Thyroid gland (tissue), 4 donors: ENCODE measurements around the gene SMARCC2.

Experiments used
- CTCF ChIP-seq, 6 experiments: fragments of 200-600 bp in 3 of 6; fragments of 450-650 bp in 3 of 6; sonication (generic) in 3 of 6; IDR thresholded peaks; one replicate each; pipeline ENCODE4 v1.5.1; 2016 to 2019; ENCODE audit warnings: antibody characterized with exemption in 6 of 6, mild to moderate bottlenecking in 2 of 6, inconsistent platforms in 1 of 6, moderate library complexity in 1 of 6
- POLR2A ChIP-seq, 2 donors: fragments of 450-650 bp; IDR thresholded peaks; one replicate each; pipeline ENCODE4 v1.6.1; 2017; ENCODE audit warnings: antibody characterized with exemption in 2 of 2, mild to moderate bottlenecking in 2 of 2, moderate library complexity in 1 of 2

DNA sequence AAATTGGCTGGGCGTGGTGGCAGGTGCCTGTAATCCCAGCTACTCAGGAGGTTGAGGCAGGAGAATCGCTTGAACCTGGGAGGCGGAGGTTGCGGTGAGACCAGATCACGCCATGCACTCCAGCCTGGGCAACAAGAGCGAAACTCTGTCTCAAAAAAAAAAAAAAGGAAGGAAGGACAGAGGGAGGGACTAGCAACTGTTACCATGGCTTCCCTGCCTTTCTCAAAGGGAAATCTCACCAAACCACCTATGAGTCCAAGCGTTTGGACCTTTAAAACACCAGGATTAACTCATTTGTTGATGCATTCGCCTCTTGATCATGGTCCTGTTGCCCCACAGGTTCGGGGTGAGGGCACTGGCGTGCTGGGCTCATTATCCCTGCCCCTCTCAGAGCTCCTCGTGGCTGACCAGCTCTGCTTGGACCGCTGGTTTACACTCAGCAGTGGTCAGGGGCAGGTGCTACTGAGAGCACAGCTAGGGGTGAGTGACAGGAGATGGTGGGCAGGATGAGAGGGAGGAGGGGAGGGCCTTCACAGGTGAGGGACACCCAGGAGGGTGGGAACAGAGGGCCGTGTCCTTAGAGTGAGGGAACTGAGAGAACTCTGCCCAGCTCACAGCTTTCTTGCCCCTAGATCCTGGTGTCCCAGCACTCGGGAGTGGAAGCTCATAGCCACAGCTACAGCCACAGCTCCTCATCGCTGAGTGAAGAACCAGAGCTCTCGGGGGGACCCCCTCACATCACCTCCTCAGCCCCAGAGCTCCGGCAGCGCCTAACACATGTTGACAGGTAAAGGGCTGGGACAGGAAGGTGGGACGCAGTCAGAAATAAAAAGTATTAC lies 47.1 kb downstream of the SMARCC2 start:
- TF ChIP-seq CTCF (IDR thresholded peaks at IDR 0.05) (no peak), POLR2A (IDR thresholded peaks at IDR 0.05) (no peak)
